ENCODE results near the gene LZIC. TPM values are rescaled to one million over a fixed set of nuclear protein-coding genes. Genes with fewer than 3 reads are reported as not detected.

LZIC gene
- polyA plus RNA-seq, 1 of the 3 experiments (the other 2 are of a cell fraction), result 9.6 TPM

DNA sequence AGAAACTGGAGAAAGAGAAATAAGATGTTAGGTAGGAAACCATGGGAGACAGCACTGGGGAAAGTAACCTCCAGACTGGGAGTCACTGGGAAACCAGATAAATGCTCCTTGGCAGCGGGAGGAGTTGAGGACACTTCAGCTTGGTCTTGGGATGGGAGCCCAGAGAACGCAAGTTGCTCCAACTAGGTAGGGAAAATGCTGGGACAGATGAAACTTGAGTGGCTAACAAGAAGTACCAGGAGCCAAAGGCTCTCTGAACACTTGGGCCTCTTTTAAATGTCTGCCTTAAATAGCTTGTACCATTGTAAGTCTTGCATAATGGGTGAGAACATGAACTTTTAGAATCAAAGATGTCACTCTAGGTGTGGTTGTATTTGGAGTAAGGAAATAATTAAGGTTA, 3.1 kb upstream of the LZIC start (continued):
- TF ChIP-seq MEF2A (IDR thresholded peaks at IDR 0.05; ENCODE audit: borderline replicate concordance, low read depth), result no peak
- no peak for TF ChIP-seq EP300 (IDR thresholded peaks at IDR 0.05; ENCODE audit: borderline replicate concordance in 1 of 2, low read depth in 1 of 2, low read length in 1 of 2)
- TF ChIP-seq FOXM1 (IDR thresholded peaks at IDR 0.05; ENCODE audit: low read depth), result no peak
- no peak for TF ChIP-seq ELF1 (IDR thresholded peaks at IDR 0.05)

DNA sequence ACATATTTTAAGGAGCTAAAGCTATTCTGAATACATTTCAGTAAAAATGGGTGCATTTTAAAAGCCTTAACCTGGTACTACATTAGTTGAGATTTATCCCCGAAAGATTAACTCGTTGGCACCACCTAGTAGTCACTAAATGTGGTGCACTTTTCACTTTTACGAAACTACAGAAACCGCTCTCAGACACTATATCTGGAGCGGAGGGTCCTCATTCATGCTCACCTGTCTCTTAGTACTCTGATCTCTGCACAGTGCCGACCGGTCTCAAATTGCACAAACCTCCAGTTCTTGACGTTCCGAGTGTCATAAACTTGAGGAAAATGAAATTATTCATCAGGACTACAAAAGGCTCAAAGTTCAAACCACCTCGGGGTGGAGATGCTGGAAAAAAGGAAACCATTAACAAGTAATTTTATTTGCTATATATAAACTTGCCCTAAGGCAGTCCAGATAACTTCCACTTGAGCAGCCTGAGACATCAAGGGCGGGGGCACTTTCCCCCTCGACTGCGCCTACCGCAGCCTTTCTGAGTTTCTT, 722 bp downstream of the LZIC start:
- H3K9ac ChIP-seq, result peak overlapping the region; percentile 90
- DNase-seq, result peak; percentile 66
- peaks cover 3 to 4% of the 10 kb centered on the region in 2 experiments; a peak in 1 of 4 replicates for H3K4me1 ChIP-seq (ENCODE audit: control insufficient read depth in 1 of 2, insufficient read depth in 2 of 2, low read depth in 1 of 2, low read length in 1 of 2)
- WGBS (ENCODE audit: low lambda C conversion rate), result 6% methylated on average over 14 of the region's 14 CpGs
- no peaks in the 10 kb centered on the region for H3K27me3 ChIP-seq (ENCODE audit: insufficient read depth)
- H3K9me3 ChIP-seq, result no peaks in the 10 kb centered on the region
- H3K9me2 ChIP-seq, result no peaks in the 10 kb centered on the region
- peak overlapping the region; percentile 96 for H2AFZ ChIP-seq (ENCODE audit: low read depth)
- ChIA-PET POLR2A (interaction anchor here (0.7 to 1.5 kb wide), 2 partner anchors 32 to 54 kb away, joined by 3 to 4 read pairs; no protein-coding TSS in a partner anchor), CTCF (interaction anchor here (0.6 to 4.3 kb wide), 17 partner anchors 8 to 286 kb away, joined by 3 to 56 read pairs (median 3); partner anchors contain the start of gene KIF1B)
- H3K4me2 ChIP-seq, result peak overlapping the region; percentile 79
- no peaks in the 10 kb centered on the region for H4K20me1 ChIP-seq (ENCODE audit: insufficient read depth)
- H3F3A ChIP-seq (replicated peaks; ENCODE audit: insufficient read depth), result peaks cover 11% of the 10 kb centered on the region
- peaks cover 1 to 20% of the 10 kb centered on the region in 2 experiments for H3K36me3 ChIP-seq (replicated peaks in 1 of 2; ENCODE audit: control insufficient read depth in 1 of 2, insufficient read depth in 2 of 2, low read length in 1 of 2)
- peaks cover 26% of the 10 kb centered on the region for H3K79me2 ChIP-seq (ENCODE audit: insufficient read depth)
- peak overlapping the region; percentile 72 to 88 for H3K4me3 ChIP-seq (ENCODE audit: low read depth in 2 of 2, low read length in 1 of 2)
- H3K27ac ChIP-seq (ENCODE audit: low read depth in 2 of 2, low read length in 1 of 2), result peak overlapping the region; percentile 73 to 81
- TF ChIP-seq EP300 (IDR thresholded peaks at IDR 0.05; ENCODE audit: borderline replicate concordance in 1 of 2, low read depth in 1 of 2, low read length in 1 of 2) (no peak), RXRA (IDR thresholded peaks at IDR 0.05; ENCODE audit: borderline replicate concordance, low read depth) (no peak), YY1 (IDR thresholded peaks at IDR 0.05; ENCODE audit: low read depth) (no peak), NRF1 (IDR thresholded peaks at IDR 0.05; ENCODE audit: low read depth, low read length) (no peak), SMC3 (IDR thresholded peaks at IDR 0.05; ENCODE audit: low read depth, low read length) (peak; percentile 61), SIN3A (IDR thresholded peaks at IDR 0.05; ENCODE audit: borderline replicate concordance, low read depth, low read length) (no peak), POLR2AphosphoS5 (IDR thresholded peaks at IDR 0.05; ENCODE audit: low read depth, low read length) (no peak), TEAD4 (IDR thresholded peaks at IDR 0.05; ENCODE audit: borderline replicate concordance, insufficient read depth) (no peak), JUND (IDR thresholded peaks at IDR 0.05) (no peak), RAD21 (IDR thresholded peaks at IDR 0.05; ENCODE audit: low read length) (peak; percentile 67)
- TF ChIP-seq, protein P1, sequence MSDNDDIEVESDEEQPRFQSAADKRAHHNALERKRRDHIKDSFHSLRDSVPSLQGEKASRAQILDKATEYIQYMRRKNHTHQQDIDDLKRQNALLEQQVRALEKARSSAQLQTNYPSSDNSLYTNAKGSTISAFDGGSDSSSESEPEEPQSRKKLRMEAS (IDR thresholded peaks at IDR 0.05; ENCODE audit: low read depth), result no peak
- TF ChIP-seq, protein P2, sequence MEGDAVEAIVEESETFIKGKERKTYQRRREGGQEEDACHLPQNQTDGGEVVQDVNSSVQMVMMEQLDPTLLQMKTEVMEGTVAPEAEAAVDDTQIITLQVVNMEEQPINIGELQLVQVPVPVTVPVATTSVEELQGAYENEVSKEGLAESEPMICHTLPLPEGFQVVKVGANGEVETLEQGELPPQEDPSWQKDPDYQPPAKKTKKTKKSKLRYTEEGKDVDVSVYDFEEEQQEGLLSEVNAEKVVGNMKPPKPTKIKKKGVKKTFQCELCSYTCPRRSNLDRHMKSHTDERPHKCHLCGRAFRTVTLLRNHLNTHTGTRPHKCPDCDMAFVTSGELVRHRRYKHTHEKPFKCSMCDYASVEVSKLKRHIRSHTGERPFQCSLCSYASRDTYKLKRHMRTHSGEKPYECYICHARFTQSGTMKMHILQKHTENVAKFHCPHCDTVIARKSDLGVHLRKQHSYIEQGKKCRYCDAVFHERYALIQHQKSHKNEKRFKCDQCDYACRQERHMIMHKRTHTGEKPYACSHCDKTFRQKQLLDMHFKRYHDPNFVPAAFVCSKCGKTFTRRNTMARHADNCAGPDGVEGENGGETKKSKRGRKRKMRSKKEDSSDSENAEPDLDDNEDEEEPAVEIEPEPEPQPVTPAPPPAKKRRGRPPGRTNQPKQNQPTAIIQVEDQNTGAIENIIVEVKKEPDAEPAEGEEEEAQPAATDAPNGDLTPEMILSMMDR (IDR thresholded peaks at IDR 0.05), result peak; percentile 69
- TF ChIP-seq, protein P3, sequence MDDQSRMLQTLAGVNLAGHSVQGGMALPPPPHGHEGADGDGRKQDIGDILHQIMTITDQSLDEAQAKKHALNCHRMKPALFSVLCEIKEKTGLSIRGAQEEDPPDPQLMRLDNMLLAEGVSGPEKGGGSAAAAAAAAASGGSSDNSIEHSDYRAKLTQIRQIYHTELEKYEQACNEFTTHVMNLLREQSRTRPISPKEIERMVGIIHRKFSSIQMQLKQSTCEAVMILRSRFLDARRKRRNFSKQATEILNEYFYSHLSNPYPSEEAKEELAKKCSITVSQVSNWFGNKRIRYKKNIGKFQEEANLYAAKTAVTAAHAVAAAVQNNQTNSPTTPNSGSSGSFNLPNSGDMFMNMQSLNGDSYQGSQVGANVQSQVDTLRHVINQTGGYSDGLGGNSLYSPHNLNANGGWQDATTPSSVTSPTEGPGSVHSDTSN (IDR thresholded peaks at IDR 0.05), result no peak
- TF ChIP-seq, protein P4, sequence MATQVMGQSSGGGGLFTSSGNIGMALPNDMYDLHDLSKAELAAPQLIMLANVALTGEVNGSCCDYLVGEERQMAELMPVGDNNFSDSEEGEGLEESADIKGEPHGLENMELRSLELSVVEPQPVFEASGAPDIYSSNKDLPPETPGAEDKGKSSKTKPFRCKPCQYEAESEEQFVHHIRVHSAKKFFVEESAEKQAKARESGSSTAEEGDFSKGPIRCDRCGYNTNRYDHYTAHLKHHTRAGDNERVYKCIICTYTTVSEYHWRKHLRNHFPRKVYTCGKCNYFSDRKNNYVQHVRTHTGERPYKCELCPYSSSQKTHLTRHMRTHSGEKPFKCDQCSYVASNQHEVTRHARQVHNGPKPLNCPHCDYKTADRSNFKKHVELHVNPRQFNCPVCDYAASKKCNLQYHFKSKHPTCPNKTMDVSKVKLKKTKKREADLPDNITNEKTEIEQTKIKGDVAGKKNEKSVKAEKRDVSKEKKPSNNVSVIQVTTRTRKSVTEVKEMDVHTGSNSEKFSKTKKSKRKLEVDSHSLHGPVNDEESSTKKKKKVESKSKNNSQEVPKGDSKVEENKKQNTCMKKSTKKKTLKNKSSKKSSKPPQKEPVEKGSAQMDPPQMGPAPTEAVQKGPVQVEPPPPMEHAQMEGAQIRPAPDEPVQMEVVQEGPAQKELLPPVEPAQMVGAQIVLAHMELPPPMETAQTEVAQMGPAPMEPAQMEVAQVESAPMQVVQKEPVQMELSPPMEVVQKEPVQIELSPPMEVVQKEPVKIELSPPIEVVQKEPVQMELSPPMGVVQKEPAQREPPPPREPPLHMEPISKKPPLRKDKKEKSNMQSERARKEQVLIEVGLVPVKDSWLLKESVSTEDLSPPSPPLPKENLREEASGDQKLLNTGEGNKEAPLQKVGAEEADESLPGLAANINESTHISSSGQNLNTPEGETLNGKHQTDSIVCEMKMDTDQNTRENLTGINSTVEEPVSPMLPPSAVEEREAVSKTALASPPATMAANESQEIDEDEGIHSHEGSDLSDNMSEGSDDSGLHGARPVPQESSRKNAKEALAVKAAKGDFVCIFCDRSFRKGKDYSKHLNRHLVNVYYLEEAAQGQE (IDR thresholded peaks at IDR 0.05; ENCODE audit: low read depth, low read length), result no peak

Measured in SK-N-SH (cell line).